Epithelial cell of prostate (primary cell): Measurements from ENCODE around the gene GUCY1A2.

ENCODE experiments used
- DNase-seq: peaks from one replicate; pipeline ENCODE4 v3.0.0-alpha.2; 2011; ENCODE audit warnings: low read depth, low spot score
- H3K27ac ChIP-seq: fragments of 450-650 bp; 2 replicates; pipeline ENCODE4 v1.5.1; 2017; ENCODE audit warnings: mild to moderate bottlenecking

GUCY1A2 gene

DNA sequence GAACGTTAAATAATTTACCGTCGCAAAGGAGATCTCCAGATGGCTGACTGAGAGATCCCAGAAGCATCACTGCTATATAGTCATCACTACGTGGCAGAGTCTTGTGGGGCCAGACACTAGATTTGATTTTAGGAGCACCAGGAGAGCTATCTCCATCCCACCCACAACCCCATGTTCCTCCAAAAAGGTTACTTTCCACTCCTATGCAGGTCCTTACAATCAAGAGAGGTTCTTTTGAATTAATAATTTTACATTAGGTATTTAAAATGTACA is 19.4 kb downstream of the GUCY1A2 start:
- H3K27ac ChIP-seq = no peak overlapping the region
- no peak for DNase-seq

DNA sequence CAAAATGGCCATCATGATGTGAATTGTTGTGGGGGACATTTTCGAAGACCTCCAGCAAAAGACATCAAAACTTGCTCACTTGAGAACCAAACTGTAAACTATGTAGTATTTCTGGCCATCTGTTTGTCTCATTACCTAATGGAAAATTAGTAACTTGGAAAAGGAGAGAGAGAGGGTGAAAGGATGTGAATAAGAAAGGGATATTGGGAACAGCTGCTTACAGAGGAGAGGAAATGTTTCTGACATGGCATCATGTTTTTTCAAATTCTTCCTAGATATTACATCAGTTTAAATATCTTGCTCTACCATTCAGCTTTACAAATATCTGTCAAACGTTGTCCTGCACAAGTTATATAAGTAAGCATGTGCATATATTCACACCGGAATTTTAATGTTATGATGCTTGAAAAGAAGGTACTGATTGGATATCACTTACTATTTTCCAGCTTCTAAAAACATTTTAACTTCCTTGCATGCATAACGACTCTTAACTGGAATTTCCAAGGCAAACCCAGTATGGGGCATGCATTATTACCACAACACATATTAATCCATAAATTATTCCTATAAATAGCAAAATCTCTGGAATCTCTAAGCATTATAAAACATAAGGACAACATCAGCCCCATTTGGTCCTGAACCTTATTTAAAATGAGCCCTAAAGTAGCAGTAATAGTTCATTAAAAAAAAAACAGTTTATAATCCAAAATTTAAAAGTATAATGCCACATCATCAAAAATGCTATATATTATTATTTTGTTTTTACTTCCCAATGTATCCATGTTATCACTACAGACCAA is 20.0 kb downstream of the GUCY1A2 start:
- no peak for DNase-seq
- no peak overlapping the region for H3K27ac ChIP-seq

DNA sequence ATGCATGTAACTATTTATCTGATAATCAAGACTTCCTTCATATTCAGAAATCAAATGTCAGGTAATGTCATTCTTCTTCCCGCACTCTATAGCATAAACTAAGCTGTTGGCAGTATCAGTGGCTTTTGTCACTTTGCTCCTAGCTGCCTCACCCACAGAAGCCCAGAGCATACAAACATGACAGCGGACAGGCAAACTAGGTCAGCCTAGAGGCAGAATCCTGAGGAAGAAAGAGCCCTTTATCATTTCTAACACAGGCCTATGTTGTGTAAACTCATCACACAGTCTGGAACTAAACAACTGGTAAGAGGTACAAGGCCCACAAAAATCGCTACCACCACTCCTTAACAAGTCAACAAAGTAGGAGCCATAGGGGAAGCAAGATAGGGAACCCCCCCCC is 21.0 kb downstream of the GUCY1A2 start:
- no peak overlapping the region for H3K27ac ChIP-seq
- no peak for DNase-seq

DNA sequence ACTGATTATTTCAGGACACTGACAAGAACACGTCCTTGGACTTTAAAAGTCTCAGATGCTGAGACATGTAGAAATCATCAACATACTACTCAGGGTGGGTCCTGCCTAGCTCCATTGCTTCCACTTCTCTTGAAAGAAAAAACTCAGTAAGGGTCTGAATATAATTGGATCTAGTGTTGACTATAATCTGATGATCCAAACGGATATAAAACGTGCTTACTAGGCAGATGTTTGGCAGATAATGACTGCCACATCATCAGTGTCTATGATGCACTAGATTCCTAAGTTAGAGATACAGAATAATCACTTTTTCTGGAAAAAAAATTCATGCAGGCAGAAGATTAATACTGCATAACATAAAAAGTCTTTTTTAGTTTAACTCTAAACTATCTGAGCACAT is 21.6 kb downstream of the GUCY1A2 start:
- H3K27ac ChIP-seq = no peak overlapping the region
- no peak for DNase-seq

DNA sequence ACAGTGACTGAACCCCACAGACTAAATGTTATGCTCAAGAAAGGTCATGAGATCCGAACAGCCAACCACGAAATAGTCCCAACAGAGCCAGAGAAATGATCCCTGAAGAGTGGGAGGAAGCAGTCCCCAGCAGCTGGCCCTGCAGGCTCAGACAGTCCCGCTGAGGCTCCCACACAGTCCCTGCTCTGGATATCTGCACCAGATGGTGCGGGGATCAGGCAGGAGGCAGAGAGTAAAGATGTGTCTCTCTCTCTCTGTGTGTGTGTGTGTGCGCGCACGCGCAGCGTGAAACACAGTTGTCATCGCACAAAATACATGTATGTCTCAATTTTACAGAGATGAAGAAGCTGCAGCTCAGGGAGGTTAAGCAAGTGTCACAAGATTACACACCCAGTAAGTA is 27.9 kb downstream of the GUCY1A2 start:
- no peak for DNase-seq
- no peak overlapping the region for H3K27ac ChIP-seq

DNA sequence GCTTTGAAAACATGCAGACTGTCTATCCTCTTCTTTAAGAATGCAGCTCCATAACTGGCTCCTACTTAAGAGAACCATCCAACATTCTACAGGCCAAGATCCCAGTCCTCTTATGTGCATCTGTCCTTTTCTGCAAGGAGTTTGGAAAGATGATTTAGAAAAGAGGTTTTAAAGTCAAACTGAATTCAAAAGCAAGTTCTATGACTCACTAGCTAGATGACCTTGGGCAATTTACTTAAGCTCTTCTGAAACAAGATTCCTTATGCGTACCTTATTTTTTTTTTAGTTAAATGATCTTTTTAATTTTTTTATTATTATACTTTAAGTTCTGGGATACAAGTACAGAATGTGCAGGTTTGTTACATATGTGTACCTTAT is 29.2 kb downstream of the GUCY1A2 start:
- H3K27ac ChIP-seq = no peak overlapping the region
- no peak for DNase-seq

GRCh38 chr11:106988151-106989077 is 29.9 kb downstream of the GUCY1A2 start:
- H3K27ac ChIP-seq = no peak overlapping the region
- no peak for DNase-seq

DNA sequence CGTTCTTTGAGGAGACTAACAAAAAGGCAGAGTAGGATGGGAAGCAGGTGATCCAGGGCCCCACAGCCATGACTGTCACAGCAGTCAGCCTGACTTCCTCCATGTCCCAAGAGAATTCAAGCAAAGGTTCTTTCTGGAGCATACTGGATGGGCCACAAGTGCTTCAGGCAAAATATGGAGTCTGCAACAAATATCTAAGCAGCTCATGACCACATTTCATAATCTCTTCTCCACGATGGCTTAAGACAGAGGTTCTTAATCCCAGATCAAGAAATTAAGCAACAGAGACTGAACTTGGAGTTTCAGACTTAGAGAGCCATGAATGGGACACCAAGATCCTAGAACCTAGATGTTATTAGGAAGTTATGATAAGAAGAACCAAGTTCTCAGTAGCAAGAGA is 31.6 kb downstream of the GUCY1A2 start:
- H3K27ac ChIP-seq = no peak overlapping the region
- no peak for DNase-seq

GRCh38 chr11:106986261-106986660 is 32.0 kb downstream of the GUCY1A2 start:
- DNase-seq = no peak
- no peak overlapping the region for H3K27ac ChIP-seq

DNA sequence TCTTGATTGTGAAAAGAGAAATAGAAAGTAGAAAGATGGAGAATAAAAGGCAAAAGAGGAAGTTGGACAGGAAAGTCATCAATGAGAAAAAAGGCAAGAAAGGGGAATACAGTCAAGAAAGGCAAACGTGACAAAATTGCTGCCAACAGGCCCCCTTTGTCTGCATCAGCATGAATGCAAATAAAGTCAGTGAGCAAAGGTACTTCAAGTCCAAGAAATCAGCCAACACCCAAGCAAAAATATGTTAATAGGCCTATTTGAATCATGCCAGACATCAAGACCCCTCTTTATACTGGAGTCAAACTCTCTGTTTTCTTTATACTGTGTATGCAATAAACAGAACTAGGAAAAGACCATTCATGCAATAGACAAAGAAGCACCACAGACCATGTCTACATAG is 34.3 kb downstream of the GUCY1A2 start:
- DNase-seq = no peak
- H3K27ac ChIP-seq = no peak overlapping the region

DNA sequence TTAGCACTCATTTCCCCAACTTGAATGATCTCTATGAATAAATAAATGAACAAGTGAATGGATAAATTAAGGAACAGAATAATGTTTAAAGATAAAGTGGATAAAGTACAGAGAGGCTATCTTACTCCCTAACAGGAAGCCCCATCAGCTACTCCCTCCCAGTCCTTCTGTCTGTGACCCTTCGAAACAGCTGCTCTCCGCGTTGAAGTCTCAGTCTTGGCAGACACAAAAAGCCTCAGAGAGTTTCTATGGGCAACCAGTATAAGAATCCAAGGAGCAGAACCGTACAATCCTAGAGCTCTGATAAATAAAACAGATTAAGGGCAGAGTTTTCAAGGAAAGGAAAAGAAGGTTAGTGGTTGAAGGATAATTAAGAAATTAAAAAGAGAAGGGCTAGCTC is 35.0 kb downstream of the GUCY1A2 start:
- no peak for DNase-seq
- H3K27ac ChIP-seq = no peak overlapping the region

DNA sequence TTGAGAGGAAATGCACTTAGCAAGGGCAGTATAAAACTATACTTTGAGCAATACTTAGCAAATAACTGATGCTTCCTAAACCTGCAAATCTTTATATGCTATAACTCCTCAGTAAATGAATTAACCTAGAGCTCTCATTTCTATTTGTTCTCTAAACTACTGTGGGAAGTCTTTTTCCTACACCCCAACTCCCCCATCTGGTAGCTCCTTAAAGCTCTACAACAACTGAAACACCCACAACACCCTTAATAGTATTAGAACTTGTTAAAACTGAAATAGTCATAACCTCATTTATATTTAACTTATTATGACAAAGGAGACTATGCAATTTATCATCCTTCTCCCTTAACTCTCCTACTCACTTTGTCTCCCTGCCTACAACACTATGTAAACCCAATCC is 43.4 kb downstream of the GUCY1A2 start:
- no peak overlapping the region for H3K27ac ChIP-seq
- no peak for DNase-seq

DNA sequence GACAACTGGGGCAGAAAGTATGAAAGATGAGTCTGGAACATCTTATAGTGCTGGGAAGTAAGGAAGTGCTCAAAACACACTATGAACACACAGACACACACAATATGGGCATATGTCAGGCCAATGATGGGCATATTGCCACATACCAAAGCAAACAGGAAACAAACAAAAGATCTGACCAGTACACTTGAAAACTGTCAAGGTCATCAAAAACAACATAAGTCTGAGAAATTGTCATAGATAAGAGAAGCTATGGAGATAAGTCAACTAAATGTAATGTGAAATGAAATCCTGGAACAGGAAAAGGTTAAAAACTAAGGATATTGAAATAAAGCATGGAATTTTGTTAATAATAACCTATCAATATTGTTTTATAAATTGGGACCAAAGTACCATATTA is 46.4 kb downstream of the GUCY1A2 start:
- no peak for DNase-seq
- no peak overlapping the region for H3K27ac ChIP-seq

DNA sequence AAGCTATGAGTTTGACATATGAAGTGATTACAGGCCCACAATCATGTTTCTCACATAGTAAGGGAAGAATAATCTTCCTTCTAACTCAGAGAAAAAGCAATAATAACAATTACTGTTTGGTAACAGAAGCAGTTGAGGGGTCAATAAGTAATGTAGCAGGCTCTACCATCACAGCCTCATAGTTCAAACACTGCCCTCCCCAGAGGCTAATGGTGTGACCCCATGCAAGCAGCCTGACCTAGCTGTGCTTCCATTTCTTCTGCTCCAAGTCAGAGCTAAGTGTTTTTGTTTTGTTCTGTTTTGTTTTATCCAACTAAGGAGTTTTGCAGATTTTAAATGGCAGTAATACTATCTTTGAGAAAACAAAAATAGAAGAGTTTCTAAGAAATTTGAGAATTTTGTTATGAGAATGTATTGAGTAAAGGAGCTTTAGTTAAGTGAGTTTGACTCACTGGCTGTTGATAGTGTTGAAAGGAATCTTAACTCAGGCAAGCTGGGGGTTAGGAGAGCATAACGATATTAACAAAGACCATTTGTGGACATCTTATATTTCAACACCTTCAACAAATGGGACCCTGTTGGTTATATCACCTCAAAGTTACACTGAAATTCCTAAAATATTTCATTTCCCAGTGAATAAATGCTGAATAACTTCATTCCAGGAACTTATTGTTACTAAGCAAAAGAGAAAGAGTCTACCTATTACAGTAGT is 48.5 kb downstream of the GUCY1A2 start:
- DNase-seq = no peak
- H3K27ac ChIP-seq = no peak overlapping the region

GRCh38 chr11:106962995-106963394 is 55.3 kb downstream of the GUCY1A2 start:
- no peak for DNase-seq
- H3K27ac ChIP-seq = no peak overlapping the region

- H3K27ac ChIP-seq = no peak overlapping the region
- no peak for DNase-seq
Observed at GRCh38 chr11:106961518-106961917, 56.8 kb downstream of the GUCY1A2 start.

DNA sequence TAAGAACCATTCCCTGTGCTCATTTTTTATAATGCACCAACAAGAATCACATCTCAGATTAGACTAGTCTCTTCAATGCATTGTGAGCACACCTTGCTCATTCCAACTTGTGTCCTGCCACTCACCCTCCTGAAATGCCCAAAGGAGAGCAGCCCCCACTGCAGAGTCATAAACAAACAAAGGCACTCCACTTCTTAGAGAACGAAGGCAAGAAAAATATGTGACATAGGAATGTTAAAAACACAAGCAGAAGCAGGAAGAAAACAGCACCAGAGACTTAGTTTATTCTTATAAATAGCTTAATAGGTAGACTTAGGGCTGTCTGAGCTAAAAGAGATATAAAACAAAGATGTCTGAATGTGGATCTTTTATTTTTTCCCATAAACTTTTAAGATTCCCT is 57.2 kb downstream of the GUCY1A2 start:
- DNase-seq = no peak
- no peak overlapping the region for H3K27ac ChIP-seq

- no peak for DNase-seq
- H3K27ac ChIP-seq = no peak overlapping the region
Observed at GRCh38 chr11:106959800-106960199, 58.5 kb downstream of the GUCY1A2 start.

GRCh38 chr11:106959386-106959785 is 58.9 kb downstream of the GUCY1A2 start:
- no peak for DNase-seq
- H3K27ac ChIP-seq = no peak overlapping the region

GRCh38 chr11:106958517-106959248 is 59.6 kb downstream of the GUCY1A2 start:
- H3K27ac ChIP-seq = no peak overlapping the region
- no peak for DNase-seq
